ENCODE data around the gene OR6J1.
"Not testable (repeated sequence)": the region's sequence is repeated elsewhere in the genome, so short reads cannot be mapped to it uniquely, and the experiment has no call there.

GRCh38 chr14:22683428-22683827 lies 39.3 kb upstream of the OR6J1 start:
- TF ChIP-seq, protein P1, sequence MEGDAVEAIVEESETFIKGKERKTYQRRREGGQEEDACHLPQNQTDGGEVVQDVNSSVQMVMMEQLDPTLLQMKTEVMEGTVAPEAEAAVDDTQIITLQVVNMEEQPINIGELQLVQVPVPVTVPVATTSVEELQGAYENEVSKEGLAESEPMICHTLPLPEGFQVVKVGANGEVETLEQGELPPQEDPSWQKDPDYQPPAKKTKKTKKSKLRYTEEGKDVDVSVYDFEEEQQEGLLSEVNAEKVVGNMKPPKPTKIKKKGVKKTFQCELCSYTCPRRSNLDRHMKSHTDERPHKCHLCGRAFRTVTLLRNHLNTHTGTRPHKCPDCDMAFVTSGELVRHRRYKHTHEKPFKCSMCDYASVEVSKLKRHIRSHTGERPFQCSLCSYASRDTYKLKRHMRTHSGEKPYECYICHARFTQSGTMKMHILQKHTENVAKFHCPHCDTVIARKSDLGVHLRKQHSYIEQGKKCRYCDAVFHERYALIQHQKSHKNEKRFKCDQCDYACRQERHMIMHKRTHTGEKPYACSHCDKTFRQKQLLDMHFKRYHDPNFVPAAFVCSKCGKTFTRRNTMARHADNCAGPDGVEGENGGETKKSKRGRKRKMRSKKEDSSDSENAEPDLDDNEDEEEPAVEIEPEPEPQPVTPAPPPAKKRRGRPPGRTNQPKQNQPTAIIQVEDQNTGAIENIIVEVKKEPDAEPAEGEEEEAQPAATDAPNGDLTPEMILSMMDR (IDR thresholded peaks at IDR 0.05; ENCODE audit: extremely low read depth in 1 of 2, insufficient read depth in 1 of 2, low read depth in 1 of 2, low read length in 2 of 2): not testable (repeated sequence)
- not testable (repeated sequence) for TF ChIP-seq POLR2AphosphoS5 (IDR thresholded peaks at IDR 0.05; ENCODE audit: insufficient read depth, low read depth, low read length); EZH2 (IDR thresholded peaks at IDR 0.05; ENCODE audit: borderline replicate concordance, low read depth, low read length, severe bottlenecking); POLR2A (IDR thresholded peaks at IDR 0.05; ENCODE audit: low read depth, low read length); FOS (IDR thresholded peaks at IDR 0.05; ENCODE audit: borderline replicate concordance, insufficient read depth, low read length); MAX (IDR thresholded peaks at IDR 0.05; ENCODE audit: insufficient read depth, insufficient read length); MYC (IDR thresholded peaks at IDR 0.05; ENCODE audit: low read depth, low read length)
